GM19372 (cell line): Measurements from ENCODE around the gene PPARG.
"Not testable (repeated sequence)": the region's sequence is repeated elsewhere in the genome, so short reads cannot be mapped to it uniquely, and the experiment has no call there.

Experiments
- ATAC-seq: cut with Tn5 transposase; IDR thresholded peaks from one replicate; pipeline ENCODE4 v1.9.1; 2021; ENCODE audit warnings: mild to moderate bottlenecking, low read depth, moderate library complexity; ENCODE audit not compliant: unreplicated experiment

Gene PPARG

GRCh38 chr3:12437221-12437605 lies 148.3 kb downstream of the PPARG start:
- ATAC-seq: no peak

DNA sequence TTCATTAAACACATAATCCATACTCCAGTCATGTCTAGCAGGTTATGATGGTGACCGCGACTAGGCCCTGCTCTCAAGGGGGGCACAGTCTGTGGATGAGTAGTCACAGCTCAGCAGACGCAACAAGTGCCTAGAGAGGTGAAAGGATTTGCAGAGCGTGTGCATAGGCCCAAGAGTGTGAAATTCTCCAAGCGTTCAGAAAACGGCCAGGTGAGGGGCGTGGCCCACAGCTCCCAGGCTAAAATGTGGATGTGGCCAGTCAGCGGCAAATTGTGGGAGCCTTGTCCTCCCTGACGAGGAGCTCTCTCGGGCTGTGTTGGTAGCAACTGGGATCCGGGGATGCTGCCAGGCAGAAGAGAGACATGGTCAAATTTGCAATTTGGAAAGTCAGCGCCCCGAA lies 149.0 kb downstream of the PPARG start:
- ATAC-seq: no peak

DNA sequence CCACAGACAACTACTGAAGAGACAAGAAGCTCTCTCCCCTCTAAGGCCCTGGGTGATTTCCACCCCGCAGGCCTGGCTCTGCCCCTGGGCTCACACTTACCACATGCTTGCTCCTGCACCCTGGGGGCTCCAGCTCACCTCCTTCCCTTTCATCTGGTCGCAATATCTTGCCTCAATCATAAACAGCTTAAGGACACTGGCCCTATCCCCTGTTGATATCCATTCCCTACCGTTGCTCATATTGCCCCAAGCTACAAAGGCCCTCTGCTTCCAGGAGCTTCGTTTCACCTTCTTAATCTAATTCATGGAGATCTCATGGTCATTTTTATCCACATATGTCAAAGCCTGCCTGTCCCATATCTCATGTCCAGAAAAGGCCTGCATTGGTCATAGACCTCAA lies 149.4 kb downstream of the PPARG start:
- no peak for ATAC-seq

- ATAC-seq: no peak
Observed at GRCh38 chr3:12439161-12439940, 150.5 kb downstream of the PPARG start.

DNA sequence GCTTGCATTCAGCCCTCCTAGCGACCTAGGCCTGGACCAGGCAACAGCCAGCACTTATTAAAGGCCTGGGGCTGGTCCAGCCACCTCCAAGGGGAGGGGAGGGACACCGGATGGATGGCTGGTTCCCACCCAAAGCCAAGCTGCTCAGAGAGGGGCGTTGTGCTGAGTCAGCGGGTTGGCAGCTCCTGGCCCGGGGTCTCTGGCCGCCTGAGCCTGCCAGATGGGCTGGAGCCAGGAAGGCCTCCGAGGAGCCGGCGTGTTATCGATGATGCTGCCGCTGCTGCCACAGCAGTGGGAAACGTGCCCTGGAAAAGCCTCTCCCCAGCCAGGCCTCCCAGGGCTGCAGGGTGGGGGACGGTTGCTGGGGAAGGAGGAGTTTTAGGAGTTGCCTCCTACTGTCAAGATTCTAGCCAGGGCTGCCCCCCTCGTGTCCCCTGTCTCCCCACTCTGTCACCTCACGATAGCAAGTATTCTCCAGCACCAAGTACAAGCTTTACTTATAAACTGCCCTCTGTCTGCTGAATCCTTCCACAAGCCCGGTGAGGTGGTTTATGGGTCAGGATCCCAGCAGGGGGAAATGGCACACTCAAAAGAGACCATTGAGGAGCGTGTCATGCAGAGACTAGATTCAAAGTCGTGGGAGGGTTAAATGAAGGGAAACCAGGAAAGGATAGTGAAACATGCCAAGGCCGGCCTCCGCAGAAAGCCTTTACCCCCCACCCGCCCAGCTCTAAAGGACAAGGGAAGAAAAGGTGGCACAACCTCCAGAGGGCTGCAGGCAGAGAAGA lies 152.3 kb downstream of the PPARG start:
- ATAC-seq: no peak

- ATAC-seq: no peak
Observed at GRCh38 chr3:12442654-12443501, 154.0 kb downstream of the PPARG start.

GRCh38 chr3:12443781-12444522 lies 155.1 kb downstream of the PPARG start:
- no peak for ATAC-seq

DNA sequence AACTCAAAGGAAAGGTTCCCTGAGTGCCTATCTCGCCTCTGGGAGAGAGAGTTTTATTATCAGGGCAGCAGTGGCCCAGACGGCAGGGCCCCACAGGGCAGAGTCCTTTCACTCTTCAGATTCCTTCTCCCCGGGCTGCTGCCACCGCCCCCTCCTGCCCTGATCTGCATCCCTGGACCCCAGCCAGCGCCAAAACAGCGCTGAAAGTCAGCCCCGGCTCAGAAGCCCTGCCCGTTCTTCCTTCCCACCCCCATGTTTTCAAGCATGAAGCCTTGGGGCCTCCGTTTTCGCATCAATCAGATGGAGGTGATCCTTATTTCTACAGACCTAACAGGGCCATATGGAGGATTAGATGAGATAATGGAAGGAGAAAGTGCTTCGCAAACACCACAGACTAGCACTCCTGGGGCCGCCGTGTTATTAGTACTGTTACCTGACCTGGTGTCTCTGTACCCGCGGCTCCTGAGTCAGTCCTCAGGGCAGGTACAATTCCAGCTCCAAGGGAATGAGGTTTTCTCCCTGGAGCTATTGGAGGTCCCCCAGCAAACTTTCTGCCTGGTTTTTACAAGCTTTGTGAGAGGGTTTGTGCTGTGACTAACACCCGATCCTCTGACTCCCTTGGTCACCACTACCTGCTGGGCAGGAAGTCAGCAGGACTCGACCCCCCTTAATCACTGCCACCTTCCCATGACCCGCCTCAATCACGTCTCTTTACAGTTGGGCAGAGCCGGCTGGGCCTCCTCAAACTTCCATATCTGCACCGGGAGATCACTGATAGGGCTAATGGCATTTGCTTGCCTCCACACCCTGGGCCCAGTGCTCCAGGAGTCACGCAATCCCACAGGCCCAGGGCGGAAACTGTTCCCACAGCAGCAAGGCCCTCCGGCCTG lies 156.0 kb downstream of the PPARG start:
- no peak for ATAC-seq

GRCh38 chr3:12445523-12446240 lies 156.8 kb downstream of the PPARG start:
- ATAC-seq: no peak

DNA sequence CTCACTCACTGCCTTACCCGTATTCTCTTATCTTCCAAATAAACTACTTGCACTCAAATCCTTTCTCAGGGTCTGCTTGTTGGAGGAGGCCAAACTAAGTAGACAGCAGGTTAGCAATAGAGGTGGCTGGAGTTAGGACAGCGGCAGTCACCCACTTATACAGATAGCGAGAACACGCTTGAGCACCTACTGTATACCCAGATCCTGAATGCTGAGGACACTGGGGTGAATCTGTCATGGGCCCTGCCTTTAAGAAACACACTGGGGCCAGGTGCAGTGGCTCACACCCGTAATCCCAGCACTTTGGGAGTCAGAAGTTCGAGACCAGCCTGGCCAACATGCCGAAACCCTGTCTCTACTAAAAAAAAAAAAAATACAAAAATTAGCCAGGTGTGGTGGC lies 157.4 kb downstream of the PPARG start:
- no peak for ATAC-seq

DNA sequence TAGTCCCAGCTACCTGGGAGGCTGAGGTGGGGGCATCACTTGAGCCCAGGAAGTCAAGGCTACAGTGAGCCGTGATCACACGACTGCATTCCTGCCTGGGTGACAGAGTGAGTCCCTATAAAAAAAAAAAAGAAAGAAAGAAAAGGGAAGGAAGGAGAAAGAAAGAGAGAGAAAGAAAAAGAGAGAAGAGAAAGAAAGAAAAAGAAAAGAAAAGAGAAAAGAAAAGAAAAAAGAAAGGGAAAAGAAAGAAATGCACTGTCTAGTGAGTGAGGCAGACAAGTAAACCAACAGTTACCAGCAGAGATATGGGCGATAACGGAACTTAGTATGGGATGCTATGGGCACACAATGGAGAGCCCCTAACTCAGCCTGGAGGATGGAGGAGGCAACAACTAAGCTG lies 158.2 kb downstream of the PPARG start:
- no peak for ATAC-seq

DNA sequence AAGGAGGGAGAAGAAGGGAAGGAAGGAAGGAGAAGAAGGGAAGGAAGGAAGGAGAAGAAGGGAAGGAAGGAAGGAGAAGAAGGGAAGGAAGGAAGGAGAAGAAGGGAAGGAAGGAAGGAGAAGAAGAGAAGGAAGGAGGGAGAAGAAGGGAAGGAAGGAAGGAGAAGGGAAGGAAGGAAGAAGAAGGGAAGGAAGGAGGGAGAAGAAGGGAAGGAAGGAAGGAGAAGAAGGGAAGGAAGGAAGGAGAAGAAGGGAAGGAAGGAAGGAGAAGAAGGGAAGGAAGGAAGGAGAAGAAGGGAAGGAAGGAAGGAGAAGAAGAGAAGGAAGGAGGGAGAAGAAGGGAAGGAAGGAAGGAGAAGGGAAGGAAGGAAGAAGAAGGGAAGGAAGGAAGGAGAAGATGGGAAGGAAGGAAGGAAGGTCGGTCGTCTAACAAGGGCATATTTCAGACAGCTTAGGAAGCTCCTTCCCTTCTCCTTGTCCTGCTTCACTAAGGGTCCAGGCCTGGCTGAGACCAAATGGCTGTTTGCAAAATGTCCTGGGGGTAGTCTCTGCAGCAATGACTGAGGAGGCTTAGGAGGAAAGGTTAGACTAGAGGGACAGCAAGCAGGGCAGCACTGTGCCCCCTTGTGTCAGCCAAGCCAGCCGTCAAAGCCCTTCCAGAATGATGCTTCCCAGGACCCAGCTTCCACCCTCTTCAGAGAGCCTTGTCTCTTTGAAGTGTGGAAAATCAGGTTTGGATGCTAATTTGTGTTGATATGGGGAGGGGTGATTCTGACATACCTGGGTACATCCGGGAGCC lies 159.7 kb downstream of the PPARG start:
- ATAC-seq: not testable (repeated sequence)

DNA sequence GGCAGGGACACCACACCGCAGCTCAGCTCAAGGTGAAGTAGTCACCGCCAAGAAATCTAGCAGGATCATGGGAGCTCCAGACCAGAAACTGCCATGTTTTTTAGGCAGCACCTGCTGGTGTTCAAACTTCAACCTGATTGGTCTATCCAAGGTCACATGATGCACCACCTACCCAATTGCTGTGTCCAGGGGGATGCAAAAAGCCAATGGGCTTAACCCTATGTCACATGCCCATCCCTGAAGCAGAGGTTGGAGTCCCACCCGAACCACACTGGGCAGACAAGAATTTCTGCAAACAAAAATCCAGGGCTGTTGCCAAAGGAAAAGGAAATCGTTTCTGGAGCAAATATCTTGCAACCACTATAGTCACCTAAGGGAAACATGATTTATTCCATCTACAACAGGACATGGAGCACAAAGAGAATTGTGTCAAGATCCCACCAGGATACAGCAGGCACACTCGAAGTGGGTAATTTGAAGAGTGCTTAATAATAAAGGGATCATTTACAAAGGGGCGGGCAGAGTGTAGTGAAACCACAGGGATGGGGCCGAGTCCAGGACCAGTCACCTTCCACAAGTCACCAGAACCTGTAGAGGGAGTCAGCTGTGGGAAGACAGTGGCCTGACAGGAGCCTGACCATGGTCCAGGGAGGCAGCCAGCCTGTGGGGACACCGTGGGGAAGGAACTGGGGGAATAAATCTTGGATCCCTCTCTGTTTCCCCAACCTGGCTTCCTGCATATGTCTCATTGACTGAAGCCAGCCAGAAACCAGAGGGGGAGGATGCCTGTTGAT lies 161.2 kb downstream of the PPARG start:
- no peak for ATAC-seq

DNA sequence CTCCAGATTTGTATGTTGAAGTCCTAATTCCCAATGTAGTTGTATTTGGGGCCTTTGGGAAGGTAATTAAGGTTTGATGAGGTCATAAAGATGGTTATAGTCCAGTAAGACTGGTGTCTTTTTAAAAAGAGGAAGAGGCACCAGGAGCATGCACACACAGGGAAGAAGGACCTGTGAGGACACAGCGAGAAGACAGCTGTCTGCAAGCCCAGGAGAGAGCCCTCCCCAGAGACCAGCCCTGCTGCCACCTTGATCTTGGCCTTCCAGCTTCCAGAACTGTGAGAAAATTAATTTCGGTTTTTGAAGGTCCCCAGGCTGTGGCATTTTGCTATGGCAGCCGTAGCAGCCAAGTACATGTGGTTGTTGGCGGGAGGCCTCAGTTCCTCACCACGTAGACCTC lies 162.6 kb downstream of the PPARG start:
- no peak for ATAC-seq

GRCh38 chr3:12451960-12452359 lies 163.1 kb downstream of the PPARG start:
- no peak for ATAC-seq

- ATAC-seq: no peak
Observed at GRCh38 chr3:12452361-12453330, 163.8 kb downstream of the PPARG start.
